Tibial nerve (tissue), 4 donors: Measurements from ENCODE around the gene USP35.

Source experiments
- EP300 ChIP-seq, 2 donors: sonication (generic); formaldehyde crosslinking; IDR thresholded peaks; one replicate each; pipeline ENCODE4 v1.6.1; 2017; ENCODE audit warnings: antibody characterized with exemption in 2 of 2, mild to moderate bottlenecking in 1 of 2
- TF ChIP-seq, protein P1 (sequence below), 5 experiments: fragments of 200-600 bp in 3 of 5; fragments of 450-650 bp in 2 of 5; sonication (generic) in 3 of 5; IDR thresholded peaks; one replicate each; pipeline ENCODE4 v1.5.1; 2016 to 2019; ENCODE audit warnings: antibody characterized with exemption in 5 of 5, mild to moderate bottlenecking in 3 of 5, moderate library complexity in 2 of 5

- TF ChIP-seq, protein P1, sequence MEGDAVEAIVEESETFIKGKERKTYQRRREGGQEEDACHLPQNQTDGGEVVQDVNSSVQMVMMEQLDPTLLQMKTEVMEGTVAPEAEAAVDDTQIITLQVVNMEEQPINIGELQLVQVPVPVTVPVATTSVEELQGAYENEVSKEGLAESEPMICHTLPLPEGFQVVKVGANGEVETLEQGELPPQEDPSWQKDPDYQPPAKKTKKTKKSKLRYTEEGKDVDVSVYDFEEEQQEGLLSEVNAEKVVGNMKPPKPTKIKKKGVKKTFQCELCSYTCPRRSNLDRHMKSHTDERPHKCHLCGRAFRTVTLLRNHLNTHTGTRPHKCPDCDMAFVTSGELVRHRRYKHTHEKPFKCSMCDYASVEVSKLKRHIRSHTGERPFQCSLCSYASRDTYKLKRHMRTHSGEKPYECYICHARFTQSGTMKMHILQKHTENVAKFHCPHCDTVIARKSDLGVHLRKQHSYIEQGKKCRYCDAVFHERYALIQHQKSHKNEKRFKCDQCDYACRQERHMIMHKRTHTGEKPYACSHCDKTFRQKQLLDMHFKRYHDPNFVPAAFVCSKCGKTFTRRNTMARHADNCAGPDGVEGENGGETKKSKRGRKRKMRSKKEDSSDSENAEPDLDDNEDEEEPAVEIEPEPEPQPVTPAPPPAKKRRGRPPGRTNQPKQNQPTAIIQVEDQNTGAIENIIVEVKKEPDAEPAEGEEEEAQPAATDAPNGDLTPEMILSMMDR (IDR thresholded peaks at IDR 0.05) = no peak
- TF ChIP-seq EP300 (IDR thresholded peaks at IDR 0.05) = no peak
Observed at GRCh38 chr11:78205691-78206090, 17.0 kb downstream of the USP35 start.
